NCI-H2227 (cell line): Measurements from ENCODE around the gene AZU1.
"Not testable (repeated sequence)": the region's sequence is repeated elsewhere in the genome, so short reads cannot be mapped to it uniquely, and the experiment has no call there.

Experiments used
- DNase-seq: peaks from one replicate; lab custom pipeline; 2025; ENCODE audit not compliant: unreplicated experiment; lab: John Stamatoyannopoulos, UW

The AZU1 gene

DNA sequence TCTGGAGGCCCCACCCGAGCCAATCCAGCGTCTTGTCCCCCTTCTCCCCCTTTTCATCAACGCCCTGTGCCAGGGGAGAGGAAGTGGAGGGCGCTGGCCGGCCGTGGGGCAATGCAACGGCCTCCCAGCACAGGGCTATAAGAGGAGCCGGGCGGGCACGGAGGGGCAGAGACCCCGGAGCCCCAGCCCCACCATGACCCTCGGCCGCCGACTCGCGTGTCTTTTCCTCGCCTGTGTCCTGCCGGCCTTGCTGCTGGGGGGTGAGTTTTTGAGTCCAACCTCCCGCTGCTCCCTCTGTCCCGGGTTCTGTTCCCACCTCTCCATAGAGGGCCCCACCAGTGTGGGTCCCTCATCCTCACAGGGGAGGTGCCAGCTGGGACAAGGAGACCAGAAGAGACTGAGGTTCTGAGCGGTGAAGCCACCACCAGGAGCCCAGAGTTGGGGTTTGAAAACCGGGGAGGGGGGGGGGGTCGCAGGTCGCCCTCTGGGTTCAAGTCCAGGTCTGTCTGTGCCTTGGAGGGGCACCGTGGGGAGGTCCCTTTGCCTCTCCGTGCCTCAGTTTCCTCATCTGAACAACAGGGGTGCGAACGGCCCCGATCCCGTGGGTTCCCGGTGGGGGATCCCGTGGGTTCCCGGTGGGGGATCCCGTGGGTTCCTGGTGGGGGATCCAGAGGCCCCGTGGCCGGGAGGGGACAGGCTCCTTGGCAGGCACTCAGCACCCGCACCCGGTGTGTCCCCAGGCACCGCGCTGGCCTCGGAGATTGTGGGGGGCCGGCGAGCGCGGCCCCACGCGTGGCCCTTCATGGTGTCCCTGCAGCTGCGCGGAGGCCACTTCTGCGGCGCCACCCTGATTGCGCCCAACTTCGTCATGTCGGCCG, 24.7 kb downstream of the AZU1 start, which contains the start of gene ELANE:
TSS of gene ELANE (plus strand) at position 168 of the 878 bp plus-strand sequence. CDS start at position 194, 26 bp downstream.
- no peak for DNase-seq

DNA sequence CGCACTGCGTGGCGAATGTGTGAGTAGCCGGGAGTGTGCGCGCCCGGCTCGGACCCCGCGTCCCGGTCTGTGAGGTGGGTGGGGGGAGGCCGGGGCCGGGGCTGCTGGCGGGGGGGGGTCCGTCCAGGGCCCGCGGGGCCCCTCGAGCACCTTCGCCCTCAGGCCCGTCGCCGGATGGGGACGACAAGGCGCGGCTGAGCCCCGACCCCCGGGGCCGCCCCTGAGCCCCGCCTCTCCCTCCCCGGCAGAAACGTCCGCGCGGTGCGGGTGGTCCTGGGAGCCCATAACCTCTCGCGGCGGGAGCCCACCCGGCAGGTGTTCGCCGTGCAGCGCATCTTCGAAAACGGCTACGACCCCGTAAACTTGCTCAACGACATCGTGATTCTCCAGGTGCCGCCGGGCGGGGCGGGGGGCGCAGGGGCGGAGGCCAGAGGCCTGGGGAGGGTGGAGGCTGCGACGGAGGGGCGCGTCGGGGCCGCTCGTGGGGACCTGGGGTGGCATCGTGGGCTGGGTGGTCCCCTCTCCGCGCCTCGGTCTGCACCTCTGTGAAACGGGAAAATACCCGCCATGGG, 25.5 kb downstream of the AZU1 start:
- DNase-seq = no peak

DNA sequence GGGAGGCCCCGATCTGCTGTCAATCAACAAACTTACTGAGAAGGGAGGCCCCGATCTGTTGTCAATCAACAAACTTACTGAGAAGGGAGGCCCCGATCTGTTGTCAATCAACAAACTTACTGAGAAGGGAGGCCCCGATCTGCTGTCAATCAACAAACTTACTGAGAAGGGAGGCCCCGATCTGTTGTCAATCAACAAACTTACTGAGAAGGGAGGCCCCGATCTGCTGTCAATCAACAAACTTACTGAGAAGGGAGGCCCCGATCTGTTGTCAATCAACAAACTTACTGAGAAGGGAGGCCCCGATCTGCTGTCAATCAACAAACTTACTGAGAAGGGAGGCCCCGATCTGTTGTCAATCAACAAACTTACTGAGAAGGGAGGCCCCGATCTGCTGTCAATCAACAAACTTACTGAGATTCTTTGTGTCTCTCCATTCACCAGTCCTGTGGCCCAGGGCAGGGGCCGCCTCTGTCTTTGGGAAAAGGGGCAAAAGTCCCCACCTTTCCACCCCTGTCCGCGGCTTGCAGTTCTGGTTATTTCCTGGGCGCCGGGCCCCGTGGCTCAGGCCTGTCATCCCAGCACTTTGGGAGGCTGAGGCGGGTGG, 26.1 kb downstream of the AZU1 start:
- DNase-seq = not testable (repeated sequence)

DNA sequence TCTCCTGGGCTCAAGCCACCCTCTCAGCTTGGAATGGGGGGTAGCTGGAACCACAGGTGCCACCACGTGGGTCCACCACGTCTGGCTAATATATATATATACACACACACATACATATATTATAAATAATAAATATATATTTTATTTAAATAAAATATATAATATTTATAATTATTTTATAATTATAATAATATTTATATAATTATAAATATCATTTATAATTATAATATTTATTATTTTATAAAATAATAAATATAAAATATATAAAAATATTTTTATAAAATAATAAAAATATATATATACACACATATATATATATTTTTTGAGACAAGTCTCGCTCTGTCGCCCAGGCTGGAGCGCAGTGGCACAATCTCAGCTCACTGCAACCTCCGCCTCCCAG, 26.9 kb downstream of the AZU1 start:
- no peak for DNase-seq

DNA sequence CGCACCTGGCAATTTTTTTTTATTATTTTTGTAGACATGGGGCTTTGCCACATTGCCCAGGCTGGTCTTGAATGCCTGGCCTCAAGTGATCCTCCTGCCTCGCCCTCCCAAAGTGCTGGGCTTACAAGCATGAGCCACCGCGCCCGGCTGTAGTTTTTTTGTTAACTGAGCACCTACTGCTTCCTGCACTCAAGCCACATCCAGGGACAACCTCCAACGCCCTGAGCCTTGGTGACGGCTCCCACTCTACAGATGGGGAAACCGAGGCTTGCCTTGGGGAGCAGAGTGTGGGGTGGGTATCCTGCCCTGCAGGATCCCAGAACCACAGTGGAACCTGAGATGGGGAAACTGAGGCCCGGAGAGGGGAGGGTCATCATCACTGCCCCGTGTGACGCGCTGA, 27.5 kb downstream of the AZU1 start:
- no peak for DNase-seq

DNA sequence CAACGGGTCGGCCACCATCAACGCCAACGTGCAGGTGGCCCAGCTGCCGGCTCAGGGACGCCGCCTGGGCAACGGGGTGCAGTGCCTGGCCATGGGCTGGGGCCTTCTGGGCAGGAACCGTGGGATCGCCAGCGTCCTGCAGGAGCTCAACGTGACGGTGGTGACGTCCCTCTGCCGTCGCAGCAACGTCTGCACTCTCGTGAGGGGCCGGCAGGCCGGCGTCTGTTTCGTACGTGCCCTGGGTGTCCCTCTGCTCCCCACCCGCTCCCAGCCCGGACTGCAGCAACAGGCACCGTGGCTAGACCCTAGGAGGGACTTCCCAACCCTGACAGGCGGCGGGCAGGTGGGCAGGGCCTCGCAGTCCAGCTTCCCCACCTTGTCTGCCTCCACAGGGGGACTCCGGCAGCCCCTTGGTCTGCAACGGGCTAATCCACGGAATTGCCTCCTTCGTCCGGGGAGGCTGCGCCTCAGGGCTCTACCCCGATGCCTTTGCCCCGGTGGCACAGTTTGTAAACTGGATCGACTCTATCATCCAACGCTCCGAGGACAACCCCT, 28.0 kb downstream of the AZU1 start:
- DNase-seq = no peak

DNA sequence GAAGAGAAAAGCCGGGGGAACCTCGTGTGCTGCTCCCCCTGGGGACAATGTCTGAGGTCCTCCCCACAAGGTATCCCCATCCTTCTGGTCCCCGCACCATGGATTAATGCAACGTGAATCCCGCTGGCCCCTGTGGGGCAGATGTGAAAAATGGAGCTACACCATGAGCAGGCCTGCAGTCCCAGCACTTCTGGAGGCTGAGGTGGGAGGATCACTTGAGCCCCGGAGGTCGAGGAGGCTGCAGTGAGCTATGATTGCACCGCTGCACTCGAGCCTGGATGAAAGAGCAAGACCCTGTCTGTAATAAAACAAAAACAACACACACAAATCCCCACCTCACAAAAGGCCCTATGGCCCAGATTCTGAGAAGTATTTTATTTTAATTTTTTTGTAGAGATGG, 30.6 kb downstream of the AZU1 start:
- DNase-seq = no peak

DNA sequence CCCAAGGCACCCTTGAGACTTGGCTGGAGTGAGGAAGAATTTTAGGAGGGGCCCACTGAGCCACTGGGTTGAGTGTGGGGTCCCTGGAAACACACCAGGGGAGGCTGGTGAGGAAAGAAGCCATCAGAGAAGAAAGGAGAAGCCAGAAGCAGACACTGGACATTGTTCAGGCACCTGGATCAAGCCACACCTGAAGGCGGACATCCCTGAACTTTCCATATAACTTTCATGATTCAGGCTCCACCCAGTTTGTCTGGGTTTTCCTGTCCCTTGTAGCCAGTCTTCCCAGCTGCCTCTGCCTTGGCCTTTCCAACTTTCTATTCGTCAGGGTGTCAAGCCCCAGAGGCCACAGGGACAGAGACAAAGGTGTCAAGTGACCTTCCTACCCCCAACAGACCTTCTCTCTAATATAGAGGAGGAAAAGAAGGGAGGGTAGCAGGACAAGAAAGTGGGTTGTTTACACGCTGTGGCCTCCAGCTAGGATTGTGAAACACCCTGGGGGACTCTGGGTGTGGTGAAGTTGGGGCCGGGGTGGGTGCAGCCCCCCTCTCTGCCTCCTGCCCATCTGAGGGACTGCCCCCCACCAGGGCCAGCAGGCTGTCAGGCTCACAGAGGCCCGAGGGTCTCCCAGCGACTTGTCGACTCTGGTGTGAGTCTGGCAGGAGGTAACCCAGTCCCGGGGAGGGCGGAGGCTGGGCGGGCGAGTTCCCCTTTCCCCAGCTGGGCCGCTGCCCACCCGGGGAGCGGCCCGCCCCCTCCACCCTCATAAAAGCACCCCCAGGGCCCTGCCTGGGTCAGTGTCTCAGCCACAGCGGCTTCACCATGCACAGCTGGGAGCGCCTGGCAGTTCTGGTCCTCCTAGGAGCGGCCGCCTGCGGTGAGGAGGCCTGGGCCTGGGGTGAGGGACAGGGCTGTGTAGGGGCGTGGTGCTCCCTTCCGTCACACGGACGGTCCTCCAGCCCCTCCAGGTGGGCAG, 31.5 kb downstream of the AZU1 start, which contains the start of gene CFD:
TSS of gene CFD (plus strand) at position 797 of the 976 bp plus-strand sequence. CDS start at position 823, 26 bp downstream.
- no peak for DNase-seq

DNA sequence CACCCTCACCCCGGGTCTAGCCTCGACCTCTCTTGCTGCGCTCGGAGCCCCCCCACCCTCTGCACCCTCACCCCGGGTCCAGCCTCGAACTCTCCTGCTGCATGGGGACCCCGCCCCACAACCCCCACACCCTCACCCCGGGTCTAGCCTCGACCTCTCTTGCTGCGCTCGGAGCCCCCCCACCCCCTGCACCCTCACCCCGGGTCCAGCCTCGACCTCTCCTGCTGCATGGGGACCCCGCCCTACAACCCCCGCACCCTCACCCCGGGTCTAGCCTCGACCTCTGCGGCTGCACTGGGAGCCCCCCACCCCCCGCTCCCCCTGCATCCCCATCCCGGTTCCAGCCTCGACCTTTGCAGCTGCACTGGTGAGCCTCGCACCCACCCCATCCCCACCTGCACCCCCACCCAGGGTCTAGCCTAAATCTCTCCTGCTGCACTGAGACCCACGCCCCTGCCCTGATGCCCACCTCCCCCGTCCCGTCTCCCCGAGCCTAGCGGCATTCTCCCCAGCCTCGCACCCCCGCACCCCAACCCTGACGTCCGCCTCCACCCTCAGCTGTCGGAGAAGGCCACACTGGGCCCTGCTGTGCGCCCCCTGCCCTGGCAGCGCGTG, 33.6 kb downstream of the AZU1 start:
- no peak for DNase-seq

DNA sequence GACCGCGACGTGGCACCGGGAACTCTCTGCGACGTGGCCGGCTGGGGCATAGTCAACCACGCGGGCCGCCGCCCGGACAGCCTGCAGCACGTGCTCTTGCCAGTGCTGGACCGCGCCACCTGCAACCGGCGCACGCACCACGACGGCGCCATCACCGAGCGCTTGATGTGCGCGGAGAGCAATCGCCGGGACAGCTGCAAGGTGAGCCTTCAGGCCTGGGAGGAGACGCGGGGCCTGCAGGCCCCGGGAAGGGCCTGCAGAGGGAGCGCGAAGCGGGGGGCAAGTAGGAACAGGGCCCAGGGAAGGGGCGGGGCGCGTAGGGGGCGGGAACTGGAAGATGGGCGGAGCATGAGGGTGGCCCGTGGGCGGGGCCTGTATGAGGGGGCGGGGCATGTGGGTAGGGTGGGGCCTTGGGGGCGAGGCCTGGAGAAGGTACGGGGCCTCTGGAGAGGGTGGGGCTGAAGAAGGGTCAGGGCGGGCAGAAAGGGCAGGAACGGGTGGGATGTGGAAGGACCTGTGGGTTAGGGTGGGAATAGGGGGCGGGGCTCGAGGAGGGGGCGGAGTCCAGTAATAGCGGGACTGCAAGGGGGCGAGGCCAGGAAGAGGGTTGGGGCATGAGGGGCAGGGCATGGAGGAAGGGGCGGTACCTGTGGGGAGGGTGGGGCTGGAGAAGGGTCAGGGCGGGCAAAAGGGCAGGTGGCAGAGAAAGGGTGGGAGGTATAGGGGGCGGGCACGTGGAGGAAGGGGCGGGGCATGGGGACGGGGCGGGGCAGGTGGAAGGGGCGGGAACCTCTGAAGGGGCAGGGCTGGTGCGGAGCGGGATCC, 34.3 kb downstream of the AZU1 start:
- DNase-seq = no peak

DNA sequence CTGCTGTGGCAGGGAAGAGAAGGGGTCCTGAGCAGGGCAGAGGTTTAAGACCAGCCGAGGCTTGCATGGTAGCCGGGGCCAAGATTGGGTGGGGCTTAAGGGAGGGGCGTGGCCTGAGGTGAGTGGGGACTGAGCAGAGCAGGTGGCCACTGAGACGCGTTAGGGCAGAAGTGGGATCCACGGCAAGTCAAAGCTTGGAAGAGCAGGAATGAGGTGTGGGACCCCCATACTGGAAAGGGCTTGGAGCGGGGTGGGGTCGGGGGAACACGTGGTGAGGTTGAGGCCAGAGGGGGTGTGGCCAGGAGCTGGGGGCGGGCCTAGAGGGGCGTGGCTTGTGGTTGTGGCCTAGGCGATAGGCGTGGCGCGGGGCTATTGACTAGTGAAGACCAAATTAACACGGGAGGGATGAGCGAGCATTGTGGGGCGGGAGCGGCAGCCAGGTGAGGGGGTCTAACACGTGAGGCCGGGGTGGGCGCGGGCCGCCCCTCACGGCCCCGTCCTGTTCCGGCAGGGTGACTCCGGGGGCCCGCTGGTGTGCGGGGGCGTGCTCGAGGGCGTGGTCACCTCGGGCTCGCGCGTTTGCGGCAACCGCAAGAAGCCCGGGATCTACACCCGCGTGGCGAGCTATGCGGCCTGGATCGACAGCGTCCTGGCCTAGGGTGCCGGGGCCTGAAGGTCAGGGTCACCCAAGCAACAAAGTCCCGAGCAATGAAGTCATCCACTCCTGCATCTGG, 35.1 kb downstream of the AZU1 start:
- no peak for DNase-seq

DNA sequence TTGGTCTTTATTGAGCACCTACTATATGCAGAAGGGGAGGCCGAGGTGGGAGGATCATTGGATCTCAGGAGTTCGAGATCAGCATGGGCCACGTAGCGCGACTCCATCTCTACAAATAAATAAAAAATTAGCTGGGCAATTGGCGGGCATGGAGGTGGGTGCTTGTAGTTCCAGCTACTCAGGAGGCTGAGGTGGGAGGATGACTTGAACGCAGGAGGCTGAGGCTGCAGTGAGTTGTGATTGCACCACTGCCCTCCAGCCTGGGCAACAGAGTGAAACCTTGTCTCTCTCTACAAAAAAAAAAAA, 35.6 kb downstream of the AZU1 start:
- DNase-seq = no peak

DNA sequence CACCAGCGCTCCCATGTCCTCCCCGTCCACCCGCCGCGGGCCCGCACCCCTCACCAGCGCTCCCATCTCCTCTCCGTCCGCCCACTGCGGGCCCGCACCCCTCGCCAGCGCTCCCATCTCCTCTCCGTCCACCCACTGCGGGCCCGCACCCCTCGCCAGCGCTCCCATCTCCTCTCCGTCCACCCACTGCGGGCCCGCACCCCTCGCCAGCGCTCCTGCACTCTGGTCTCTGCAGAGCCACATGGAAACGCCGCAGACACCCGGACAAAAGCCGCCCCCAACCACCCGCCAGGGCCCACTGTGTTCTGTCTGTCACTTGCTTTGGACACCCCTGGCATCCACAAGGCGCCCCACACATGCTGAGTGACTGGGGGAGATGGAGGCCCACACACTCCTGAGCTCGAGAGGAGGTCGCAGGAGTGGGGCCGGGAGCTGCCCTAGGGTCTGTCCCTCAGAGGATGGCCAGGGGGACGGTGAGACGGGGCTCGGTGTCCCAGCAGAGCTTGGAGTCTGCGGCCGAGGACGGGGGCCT, 39.2 kb downstream of the AZU1 start:
- DNase-seq = no peak

DNA sequence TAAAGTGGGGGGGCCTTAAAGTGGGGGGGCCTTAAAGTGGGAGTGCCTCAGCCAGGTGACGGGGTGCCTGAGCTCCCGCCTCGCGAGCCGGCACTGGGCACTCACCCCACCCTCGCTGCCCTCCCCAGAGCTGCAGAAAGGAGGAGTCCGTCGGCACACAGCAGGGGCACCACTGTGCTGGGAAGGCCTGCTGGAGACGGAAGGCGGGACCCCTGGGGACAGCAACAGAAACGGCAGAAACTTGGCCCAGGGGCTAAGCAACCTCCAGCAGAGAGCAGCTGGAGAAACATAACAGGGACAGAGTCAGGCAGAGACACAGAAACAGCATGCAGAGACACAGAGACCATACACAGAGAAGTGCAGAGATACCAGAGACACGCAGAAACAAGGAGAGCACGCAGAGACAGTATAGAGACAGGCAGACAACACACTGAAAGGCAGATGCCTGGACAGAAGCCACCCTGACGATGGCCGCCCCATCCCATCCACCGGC, 39.7 kb downstream of the AZU1 start:
- no peak for DNase-seq

DNA sequence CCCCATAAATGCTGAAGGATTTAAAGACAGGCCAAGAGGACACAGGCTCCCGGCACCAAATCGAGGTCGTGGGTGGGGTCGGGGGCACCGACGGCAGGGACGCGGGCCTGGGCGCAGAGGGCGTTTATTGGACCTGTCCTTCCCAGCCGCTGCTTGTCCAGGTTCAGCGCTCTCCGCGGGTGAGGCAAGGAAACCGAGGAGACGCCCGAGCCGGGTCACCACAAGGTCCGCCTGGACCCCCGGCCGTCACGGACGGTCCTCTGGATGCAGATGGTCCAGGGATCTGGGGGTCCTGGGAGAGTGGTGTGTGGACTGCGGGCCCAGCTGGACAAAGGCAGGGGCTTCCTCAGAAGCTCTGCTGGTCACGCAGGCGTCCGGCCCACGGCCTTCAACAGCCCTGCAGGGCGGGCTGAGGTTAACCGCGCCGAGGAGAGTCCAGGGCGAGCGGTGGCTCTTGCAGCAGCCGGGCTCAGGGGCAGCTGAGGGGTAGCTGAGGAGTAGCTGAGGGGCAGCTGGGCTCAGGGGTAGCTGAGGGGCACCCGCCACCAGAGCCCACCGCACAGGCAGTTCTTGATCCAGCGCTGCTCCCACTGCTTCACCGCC, 40.3 kb downstream of the AZU1 start:
- no peak for DNase-seq

DNA sequence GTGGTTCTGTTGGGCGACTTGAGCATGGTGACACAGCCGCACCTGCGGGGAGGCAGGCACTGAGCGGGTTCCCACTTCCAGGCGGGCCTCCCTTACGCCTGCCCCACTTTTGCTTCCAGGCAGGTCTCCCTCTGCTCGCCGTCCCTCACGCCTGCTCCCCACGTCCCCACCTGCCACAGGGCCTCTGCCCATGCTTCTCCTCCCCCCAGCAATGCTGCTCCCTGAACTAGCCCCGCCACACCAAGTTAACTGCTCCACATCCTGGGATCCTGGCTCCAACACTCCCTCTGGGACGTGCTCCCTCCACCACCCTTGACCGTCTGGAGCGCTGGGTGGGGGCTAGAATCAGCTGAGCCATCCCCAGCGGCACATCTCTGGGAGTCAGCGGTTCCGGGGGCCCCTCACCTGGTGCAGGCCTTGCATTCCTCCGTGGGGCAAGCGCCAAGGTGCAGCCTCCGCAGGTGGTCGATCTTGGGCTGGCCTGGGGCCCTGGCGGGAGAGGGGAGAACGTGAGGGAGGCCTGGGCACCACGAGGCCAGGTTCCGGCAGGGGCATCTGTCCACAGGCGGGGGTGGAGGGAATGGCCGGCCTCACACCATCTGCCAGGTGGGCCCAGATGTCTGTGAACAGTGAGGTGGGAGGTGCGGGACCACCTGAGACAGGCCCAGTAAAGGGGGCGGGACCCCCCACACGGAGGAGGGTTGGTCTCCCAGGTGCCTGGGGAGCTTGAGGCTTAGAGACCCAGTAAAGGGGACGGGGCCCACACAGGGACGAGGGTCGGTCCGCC, 41.0 kb downstream of the AZU1 start:
- no peak for DNase-seq
